Pulmonary artery endothelial cell (primary cell): ENCODE data around the gene AP3S2. TPM values are rescaled to one million over a fixed set of nuclear protein-coding genes. Genes with fewer than 3 reads are reported as not detected.
"Not testable (repeated sequence)": the region's sequence is repeated elsewhere in the genome, so short reads cannot be mapped to it uniquely, and the experiment has no call there.

Experiments
- DNase-seq: peaks from one replicate; pipeline ENCODE4 v3.0.0-alpha.2; 2011; ENCODE audit warnings: low read depth, low spot score
- total RNA-seq: library from RNA; depleted of rRNA; stranded (reverse); fragments of >200 nt; gene quantifications from 2 replicates; pipeline ENCODE4 v1.2.3, GENCODE V29; 2014

Gene AP3S2
- total RNA-seq, 1 donor from 2014 or later = 19.5 TPM

- no peak for DNase-seq
Observed at GRCh38 chr15:89835176-89835564, 58.6 kb downstream of the AP3S2 start.

GRCh38 chr15:89834465-89835175 lies 59.2 kb downstream of the AP3S2 start:
- DNase-seq = not testable (repeated sequence)

- DNase-seq = no peak
Observed at GRCh38 chr15:89833966-89834365, 59.8 kb downstream of the AP3S2 start.

GRCh38 chr15:89830639-89831038 lies 63.2 kb downstream of the AP3S2 start:
- DNase-seq = no peak

GRCh38 chr15:89829616-89830440 lies 64.0 kb downstream of the AP3S2 start:
- DNase-seq = no peak

GRCh38 chr15:89829161-89829560 lies 64.6 kb downstream of the AP3S2 start:
- DNase-seq = no peak

- DNase-seq = no peak
Observed at GRCh38 chr15:89828281-89829145, 65.3 kb downstream of the AP3S2 start.

GRCh38 chr15:89827829-89828228 lies 66.0 kb downstream of the AP3S2 start:
- no peak for DNase-seq

- DNase-seq = no peak
Observed at GRCh38 chr15:89826671-89827655, 66.8 kb downstream of the AP3S2 start.

GRCh38 chr15:89825271-89825940 lies 68.4 kb downstream of the AP3S2 start:
- DNase-seq = no peak

- DNase-seq = no peak
Observed at GRCh38 chr15:89824607-89824867, 69.3 kb downstream of the AP3S2 start.

GRCh38 chr15:89823836-89824606 lies 69.8 kb downstream of the AP3S2 start:
- no peak for DNase-seq

- no peak for DNase-seq
Observed at GRCh38 chr15:89822951-89823711, 70.7 kb downstream of the AP3S2 start.

- DNase-seq = no peak
Observed at GRCh38 chr15:89822611-89822950, 71.2 kb downstream of the AP3S2 start.

- DNase-seq = no peak
Observed at GRCh38 chr15:89822026-89822425, 71.8 kb downstream of the AP3S2 start.

GRCh38 chr15:89820666-89821611 lies 72.9 kb downstream of the AP3S2 start:
- no peak for DNase-seq

- no peak for DNase-seq
Observed at GRCh38 chr15:89818287-89818686, 75.5 kb downstream of the AP3S2 start.
